DOHH2 (cell line): ENCODE results near the gene KCNJ6.

ENCODE experiments used
- CTCF ChIP-seq: fragments of 200-600 bp; sonication (generic); IDR thresholded peaks from one replicate; pipeline ENCODE4 v1.5.1; 2014; ENCODE audit warnings: antibody characterized with exemption, mild to moderate bottlenecking, low read depth, low read length; ENCODE audit not compliant: poor library complexity, severe bottlenecking
- EZH2phosphoT487 ChIP-seq: fragments of 200-600 bp; sonication (generic); IDR thresholded peaks from 2 replicates; pipeline ENCODE4 v1.6.1; 2017; ENCODE audit warnings: borderline replicate concordance, mild to moderate bottlenecking, antibody characterized with exemption, low read length, moderate library complexity, mixed read lengths

GRCh38 chr21:37592496-37592895 lies 323.8 kb downstream of the KCNJ6 start:
- TF ChIP-seq CTCF (no peak), EZH2phosphoT487 (no peak)
